NCI-H510A treated with DMSO at 0.1 percent for 48 hours (cell line): Measurements from ENCODE around the gene DECR2.
"Not testable (repeated sequence)": the region's sequence is repeated elsewhere in the genome, so short reads cannot be mapped to it uniquely, and the experiment has no call there.

Experiments
- DNase-seq: peaks from one replicate; lab custom pipeline; 2025; lab: John Stamatoyannopoulos, UW

Gene DECR2

GRCh38 chr16:400061-400591, 1.6 kb upstream of the DECR2 start:
- no peak for DNase-seq

GRCh38 chr16:404971-405486, 3.3 kb downstream of the DECR2 start:
- DNase-seq = no peak

- DNase-seq = no peak
Observed at GRCh38 chr16:405548-406506, 4.1 kb downstream of the DECR2 start.

- DNase-seq = no peak
Observed at GRCh38 chr16:407253-407652, 5.6 kb downstream of the DECR2 start.

- DNase-seq = no peak
Observed at GRCh38 chr16:410516-411178, 9.0 kb downstream of the DECR2 start.

- DNase-seq = no peak
Observed at GRCh38 chr16:411576-412265, 10.0 kb downstream of the DECR2 start.

- DNase-seq = no peak
Observed at GRCh38 chr16:414395-415169, 12.9 kb downstream of the DECR2 start.

GRCh38 chr16:415170-415498, 13.4 kb downstream of the DECR2 start:
- not testable (repeated sequence) for DNase-seq

- not testable (repeated sequence) for DNase-seq
Observed at GRCh38 chr16:422179-422578, 20.5 kb downstream of the DECR2 start.

GRCh38 chr16:424033-424622, 22.4 kb downstream of the DECR2 start:
- no peak for DNase-seq

GRCh38 chr16:424623-425081, 23.0 kb downstream of the DECR2 start:
- DNase-seq = no peak

- DNase-seq = peak; percentile 50
Observed at GRCh38 chr16:425082-425718, 23.5 kb downstream of the DECR2 start, which contains the start of gene RAB11FIP3. RAB11FIP3 (plus strand) TSS chr16:425649; CDS start chr16:426007, 358 bp downstream.

GRCh38 chr16:425740-426114, 24.0 kb downstream of the DECR2 start:
- DNase-seq = no peak

GRCh38 chr16:426115-426905, 24.6 kb downstream of the DECR2 start:
- no peak for DNase-seq

GRCh38 chr16:426906-427249, 25.2 kb downstream of the DECR2 start:
- no peak for DNase-seq

GRCh38 chr16:427250-427649, 25.6 kb downstream of the DECR2 start:
- DNase-seq = no peak

- DNase-seq = no peak
Observed at GRCh38 chr16:430904-431303, 29.2 kb downstream of the DECR2 start.

GRCh38 chr16:440627-441026, 38.9 kb downstream of the DECR2 start:
- DNase-seq = peak; percentile 19

GRCh38 chr16:441447-441846, 39.8 kb downstream of the DECR2 start:
- DNase-seq = no peak

- DNase-seq = no peak
Observed at GRCh38 chr16:442976-443375, 41.3 kb downstream of the DECR2 start.
